Fibroblast of the aortic adventitia (primary cell): ENCODE data around the gene MYMX. TPM values are rescaled to one million over a fixed set of nuclear protein-coding genes. Genes with fewer than 3 reads are reported as not detected.

Source experiments
- DNase-seq: peaks from one replicate; pipeline ENCODE4 v3.0.0-alpha.2; 2010; ENCODE audit warnings: low read depth
- H3K4me3 ChIP-seq: 2 replicates; pipeline ENCODE4 v1.5.1; 2011; ENCODE audit warnings: low read depth, mild to moderate bottlenecking, control low read depth, low read length, moderate library complexity
- CTCF ChIP-seq: IDR thresholded peaks from 2 replicates; pipeline ENCODE4 v1.5.1; 2011; ENCODE audit warnings: mild to moderate bottlenecking, low read length, control low read depth, inconsistent platforms; ENCODE audit not compliant: insufficient read depth
- small RNA-seq: library from RNA; depleted of rRNA; stranded (forward); fragments of <200 nt; gene quantifications from one replicate; pipeline ENCODE3, GENCODE V24; 2012
- total RNA-seq: library from RNA; depleted of rRNA; stranded (reverse); fragments of >200 nt; gene quantifications from 2 replicates; pipeline ENCODE4 v1.2.3, GENCODE V29; 2012; ENCODE audit warnings: low replicate concordance

The MYMX gene
- total RNA-seq, 1 donor = not detected

GRCh38 chr6:44267252-44267651 lies 50.5 kb downstream of the MYMX start:
- H3K4me3 ChIP-seq = no peak overlapping the region
- no peak for DNase-seq
- no peak for TF ChIP-seq CTCF

Small RNA genes lying within 50 kb of the gene (small RNA-seq; reads per million reads assigned to genes)
- gene RN7SL811P = not detected

Other genes with a start within 250 kb of the MYMX start
- gene MRPL14, start 89.5 kb upstream of the MYMX start, total RNA-seq = 9.2 and 34.5 TPM in 2 replicates
- gene TMEM63B, start 89.4 kb upstream of the MYMX start, total RNA-seq = 7.2 and 20.7 TPM in 2 replicates
- gene CAPN11, start 58.1 kb upstream of the MYMX start, total RNA-seq = not detected in 2 replicates
- 5.2 and 23.6 TPM in 2 replicates for gene SLC29A1, start 6.7 kb downstream of the MYMX start, total RNA-seq
- gene HSP90AB1, start 30.2 kb downstream of the MYMX start, total RNA-seq = 797 and 832 TPM in 2 replicates
- 56.4 and 60.8 TPM in 2 replicates for gene SLC35B2, start 40.6 kb downstream of the MYMX start, total RNA-seq
- gene NFKBIE, start 48.6 kb downstream of the MYMX start, total RNA-seq = 5.4 and 74.7 TPM in 2 replicates
- not detected in 2 replicates for gene TMEM151B, start 53.5 kb downstream of the MYMX start, total RNA-seq
- 6.8 and 12.7 TPM in 2 replicates for gene AARS2, start 96.4 kb downstream of the MYMX start, total RNA-seq
- not detected in 2 replicates for gene SPATS1, start 125.7 kb downstream of the MYMX start, total RNA-seq
- 27.2 and 29.0 TPM in 2 replicates for gene CDC5L, start 170.8 kb downstream of the MYMX start, total RNA-seq